Adrenal gland (tissue), 12 donors: ENCODE results near the gene LENG9. TPM values are rescaled to one million over a fixed set of nuclear protein-coding genes. Genes with fewer than 3 reads are reported as not detected.

Experiments
- DNase-seq, 7 donors: peaks; one replicate each; pipeline ENCODE4 v3.0.0-alpha.2; 2019 to 2020
- H3K27ac ChIP-seq, 5 donors: fragments of 200-600 bp; sonication (generic) in 4 of 5; 1 replicate in 3 of 5; 2 replicates in 2 of 5; pipeline versions ENCODE4 v1.5.1 to v1.8.0; 2016 to 2020; ENCODE audit warnings: mild to moderate bottlenecking in 1 of 5
- H3K27me3 ChIP-seq: fragments of 200-600 bp; 2 replicates; pipeline ENCODE4 v1.8.0; 2021
- H3K36me3 ChIP-seq, 2 donors: fragments of 200-600 bp; replicated peaks in 1 of 2; 1 replicate in 1 of 2; 2 replicates in 1 of 2; pipeline versions ENCODE4 v1.5.1 to v1.8.0; 2018 to 2022
- H3K4me1 ChIP-seq, 2 donors: fragments of 200-600 bp; replicated peaks in 1 of 2; 1 replicate in 1 of 2; 2 replicates in 1 of 2; pipeline versions ENCODE4 v1.5.1 to v1.8.0; 2018 to 2021
- H3K4me3 ChIP-seq, 4 donors: fragments of 200-600 bp; sonication (generic) in 3 of 4; one replicate each; pipeline ENCODE4 v1.5.1; 2016 to 2018
- H3K9me3 ChIP-seq, 3 donors: fragments of 200-600 bp; sonication (generic) in 1 of 3; replicated peaks in 1 of 3; 1 replicate in 2 of 3; 2 replicates in 1 of 3; pipeline versions ENCODE4 v1.5.1 to v1.8.0; 2016 to 2021
- POLR2A ChIP-seq, 2 donors: fragments of 450-650 bp; IDR thresholded peaks; one replicate each; pipeline ENCODE4 v1.6.1; 2017; ENCODE audit warnings: antibody characterized with exemption in 2 of 2, mild to moderate bottlenecking in 2 of 2, moderate library complexity in 1 of 2
- WGBS, 4 donors: extraction: QIAGEN DNeasy Blood & Tissue Kit in 2 of 4; methylation state at CpG; one replicate each; pipeline versions ENCODE4 v1.1.5 to v1.1.7; 2013 to 2017; 5-methylcytosine and 5-hydroxymethylcytosine counted together
- intact Hi-C, 2 donors: fragments of 100-400 bp; cut with DNase I; formaldehyde crosslinking; loops; one replicate each; pipeline versions ENCODE4 v1.14.1 to v1.15.0; 2022 to 2023
- polyA plus RNA-seq, 3 donors: library from polyadenylated mRNA; stranded (reverse); fragments of 200-250 nt in 2 of 3; fragments of 350-450 nt in 1 of 3; fragmentation: Illumina TruSeq in 1 of 3; extraction: RNeasy Lipid Tissue Mini Kit (QIAGEN cat#74804) in 1 of 3; gene quantifications; one replicate each; pipeline ENCODE4 v1.2.3, GENCODE V29; 2013 to 2014
- total RNA-seq, 9 donors: library from RNA; depleted of rRNA in 4 of 9; stranded (reverse); fragments of >200 nt in 4 of 9; fragments of 120-200 nt in 1 of 9; fragmentation: NEBNext Ultra II Directional in 1 of 9; extraction: Animal tissue kit (Norgen Biotek cat#: 25700) in 1 of 9; gene quantifications; one replicate each; pipeline versions ENCODE4 v1.1.0 to v1.2.4, GENCODE V29; 2013 to 2023
- TF ChIP-seq, protein P1 (sequence below), 6 experiments: fragments of 450-650 bp in 4 of 6; fragments of 200-600 bp in 2 of 6; sonication (generic) in 1 of 6; IDR thresholded peaks; 1 replicate in 5 of 6; 2 replicates in 1 of 6; pipeline versions ENCODE4 v1.5.1 to v1.8.0; 2016 to 2021; ENCODE audit warnings: antibody characterized with exemption in 6 of 6, mild to moderate bottlenecking in 2 of 6, moderate library complexity in 1 of 6
- donor health status: healthy with polysubstance abuse.
- donor health status: Bipolar disorder and iron deficiency.
- donor health status: DM: yes; HTN: yes; CAD: no.
- donor health status: DM: no; HTN: no; CAD: no.
- donor health status: DM: no; HTN: no; CAD: no.
- donor health status: DM: yes; HTN: yes; CAD: no.

Gene LENG9
- total and polyA plus RNA-seq, 12 donors, result 1.3 to 15.3 (median 7.8) TPM

DNA sequence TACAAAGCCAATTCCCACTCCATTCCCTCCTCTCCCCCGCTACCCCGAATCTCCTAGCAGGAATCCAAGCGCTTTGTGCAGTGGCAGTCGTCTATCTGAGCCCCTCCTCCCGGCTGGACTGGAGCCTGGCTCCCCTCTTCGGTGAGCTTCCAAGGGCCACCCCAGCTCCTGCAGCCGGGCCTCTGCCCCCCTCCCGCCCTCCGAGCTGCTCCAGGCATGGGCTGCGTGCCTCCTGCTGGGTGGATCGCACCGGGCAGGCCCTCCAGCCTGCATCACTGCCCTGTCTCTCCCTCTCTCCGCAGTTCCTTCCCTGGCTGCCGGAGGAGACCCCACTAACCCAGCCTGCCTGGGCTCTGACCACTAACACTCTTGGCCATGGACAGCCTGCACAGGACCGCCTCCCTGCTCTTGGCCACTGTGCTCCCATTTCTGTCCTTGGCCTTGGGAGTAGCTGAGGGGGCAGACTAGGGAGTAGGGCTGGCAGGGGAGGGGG, 27.5 kb downstream of the LENG9 start:
- intact Hi-C loops, result no loop called here
- peak in 2 of 7 donors; percentile 19 to 24 for DNase-seq
- no peaks in the 10 kb centered on the region for H3K27me3 ChIP-seq
- H3K27ac ChIP-seq, result no peak overlapping the region
- no peak for TF ChIP-seq POLR2A (IDR thresholded peaks at IDR 0.05)
- TF ChIP-seq, protein P1, sequence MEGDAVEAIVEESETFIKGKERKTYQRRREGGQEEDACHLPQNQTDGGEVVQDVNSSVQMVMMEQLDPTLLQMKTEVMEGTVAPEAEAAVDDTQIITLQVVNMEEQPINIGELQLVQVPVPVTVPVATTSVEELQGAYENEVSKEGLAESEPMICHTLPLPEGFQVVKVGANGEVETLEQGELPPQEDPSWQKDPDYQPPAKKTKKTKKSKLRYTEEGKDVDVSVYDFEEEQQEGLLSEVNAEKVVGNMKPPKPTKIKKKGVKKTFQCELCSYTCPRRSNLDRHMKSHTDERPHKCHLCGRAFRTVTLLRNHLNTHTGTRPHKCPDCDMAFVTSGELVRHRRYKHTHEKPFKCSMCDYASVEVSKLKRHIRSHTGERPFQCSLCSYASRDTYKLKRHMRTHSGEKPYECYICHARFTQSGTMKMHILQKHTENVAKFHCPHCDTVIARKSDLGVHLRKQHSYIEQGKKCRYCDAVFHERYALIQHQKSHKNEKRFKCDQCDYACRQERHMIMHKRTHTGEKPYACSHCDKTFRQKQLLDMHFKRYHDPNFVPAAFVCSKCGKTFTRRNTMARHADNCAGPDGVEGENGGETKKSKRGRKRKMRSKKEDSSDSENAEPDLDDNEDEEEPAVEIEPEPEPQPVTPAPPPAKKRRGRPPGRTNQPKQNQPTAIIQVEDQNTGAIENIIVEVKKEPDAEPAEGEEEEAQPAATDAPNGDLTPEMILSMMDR (IDR thresholded peaks at IDR 0.05), result no peak
- H3K9me3 ChIP-seq, result no peaks in the 10 kb centered on the region
- 30 to 62% (median 41%) methylated on average over 9 to 15 of the region's 15 CpGs for WGBS, 4 donors
- peaks cover 9 to 20% of the 10 kb centered on the region in 2 donors for H3K4me1 ChIP-seq
- no peak overlapping the region for H3K4me3 ChIP-seq
- H3K36me3 ChIP-seq, result no peaks in the 10 kb centered on the region

DNA sequence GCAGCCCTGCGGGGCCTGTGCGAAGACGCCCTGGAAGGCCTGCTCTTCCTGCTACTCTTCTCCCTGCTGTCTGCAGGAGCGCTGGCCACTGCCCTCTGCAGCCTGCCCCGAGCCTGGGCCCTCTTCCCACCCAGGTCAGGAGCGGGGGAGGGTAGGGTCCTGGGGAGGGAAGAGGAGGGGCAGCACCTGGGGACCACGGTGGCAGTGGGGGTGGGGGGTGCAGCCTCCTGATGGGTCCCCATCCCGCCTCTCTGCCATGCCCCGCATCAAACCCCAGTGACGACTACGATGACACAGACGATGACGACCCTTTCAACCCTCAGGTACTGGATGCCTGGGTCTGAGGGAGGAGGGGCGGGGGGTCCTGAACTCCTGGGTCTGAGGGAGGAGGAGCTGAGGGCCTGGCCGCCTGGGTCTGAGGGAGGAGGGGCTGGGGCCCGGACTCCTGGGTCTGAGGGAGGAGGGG, 28.0 kb downstream of the LENG9 start:
- intact Hi-C loops, result no loop called here
- Histone ChIP-seq H3K36me3 (no peaks in the 10 kb centered on the region), H3K9me3 (no peaks in the 10 kb centered on the region), H3K27me3 (peaks cover 2% of the 10 kb centered on the region), H3K27ac (no peak overlapping the region), H3K4me1 (peaks cover 11 to 25% of the 10 kb centered on the region in 2 donors), H3K4me3 (no peak overlapping the region)
- TF ChIP-seq, protein P1 (IDR thresholded peaks at IDR 0.05), result no peak
- no peak for TF ChIP-seq POLR2A (IDR thresholded peaks at IDR 0.05)
- DNase-seq, result peak in 2 of 7 donors; percentile 16 to 24
- 20 to 37% (median 30%) methylated on average over 12 to 16 of the region's 16 CpGs; no CpG with 5 or more reads in 1 of the 4 donors for WGBS, 4 donors

DNA sequence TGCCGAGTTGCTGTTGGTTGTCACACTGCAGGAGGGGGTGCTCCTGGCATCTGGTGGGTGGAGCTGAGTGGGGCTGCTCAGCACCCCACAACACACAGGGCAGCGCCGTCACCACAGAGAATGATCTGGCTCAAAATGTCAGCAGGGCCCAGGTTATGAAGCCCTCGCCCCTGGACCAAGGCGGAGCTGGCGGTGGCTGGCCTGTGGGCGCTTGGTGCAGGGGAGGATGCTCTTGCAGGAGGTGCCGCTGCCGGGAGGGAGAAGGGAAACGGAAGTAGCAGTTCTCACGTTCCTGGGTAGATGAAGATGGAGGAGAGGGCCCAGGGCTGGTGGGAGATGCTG, 28.7 kb downstream of the LENG9 start:
- Histone ChIP-seq H3K4me1 (peaks cover 12 to 27% of the 10 kb centered on the region in 2 donors), H3K9me3 (no peaks in the 10 kb centered on the region), H3K27me3 (peaks cover 9% of the 10 kb centered on the region), H3K36me3 (no peaks in the 10 kb centered on the region), H3K4me3 (no peak overlapping the region), H3K27ac (no peak overlapping the region)
- peak in 1 of 7 donors; percentile 27 for DNase-seq
- TF ChIP-seq POLR2A (IDR thresholded peaks at IDR 0.05), result no peak
- TF ChIP-seq, protein P1 (IDR thresholded peaks at IDR 0.05), result no peak
- intact Hi-C loops, result no loop called here
- WGBS, 4 donors, result 35 to 47% (median 44%) methylated on average over 9 to 11 of the region's 11 CpGs

DNA sequence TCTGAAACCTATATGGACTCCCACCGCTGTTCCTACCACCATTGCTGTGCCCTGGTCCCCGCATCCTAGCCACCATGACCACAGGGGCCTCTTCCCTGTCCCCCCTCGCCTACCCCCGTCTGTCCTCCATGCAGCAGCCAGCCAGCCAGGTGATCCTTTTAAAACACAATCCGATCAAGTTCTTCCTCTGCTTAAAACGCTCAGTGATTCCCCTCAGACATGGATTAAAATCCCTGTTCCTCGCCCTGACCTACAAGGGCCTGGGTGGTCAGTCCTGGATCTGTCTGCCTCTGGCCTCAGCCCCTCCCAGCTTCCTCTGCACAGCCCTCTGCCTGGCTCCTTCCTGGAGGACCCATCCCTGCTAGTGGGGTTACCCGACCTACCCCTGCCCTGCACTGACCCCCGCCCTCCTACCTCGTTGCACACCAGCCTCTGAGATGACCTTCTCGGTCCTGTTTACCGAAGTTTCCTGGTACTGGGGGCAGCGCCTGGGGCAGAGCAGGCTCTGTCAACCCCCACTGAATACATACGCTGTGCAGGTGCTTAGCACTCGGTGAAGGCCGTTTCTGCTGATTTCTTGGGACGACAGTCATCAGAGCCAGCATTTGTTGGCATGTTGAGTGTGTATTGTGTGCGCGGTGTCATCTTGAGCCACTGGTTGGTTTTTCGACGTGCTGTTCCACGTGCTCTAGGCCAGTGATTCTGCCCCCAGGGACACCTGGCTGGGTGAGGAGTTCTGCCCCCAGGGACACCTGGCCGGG, 29.3 kb downstream of the LENG9 start:
- 44 to 56% (median 48%) methylated on average over 16 to 23 of the region's 23 CpGs for WGBS, 4 donors
- Histone ChIP-seq H3K27me3 (peaks cover 11% of the 10 kb centered on the region), H3K36me3 (no peaks in the 10 kb centered on the region), H3K4me3 (no peak overlapping the region), H3K9me3 (no peaks in the 10 kb centered on the region), H3K4me1 (peaks cover 12 to 27% of the 10 kb centered on the region in 2 donors), H3K27ac (no peak overlapping the region)
- TF ChIP-seq, protein P1 (IDR thresholded peaks at IDR 0.05), result no peak
- TF ChIP-seq POLR2A (IDR thresholded peaks at IDR 0.05), result no peak
- DNase-seq, result peak in 2 of 7 donors; percentile 19 to 40
- intact Hi-C loops, result no loop called here
